RPMI7951 (cell line): ENCODE results near the gene MPRIP. TPM values are rescaled to one million over a fixed set of nuclear protein-coding genes. Genes with fewer than 3 reads are reported as not detected.
A peak's percentile ranks its signal among the peaks of the same experiment; 100 is the strongest.
"Not testable (repeated sequence)": the region's sequence is repeated elsewhere in the genome, so short reads cannot be mapped to it uniquely, and the experiment has no call there.

Experiments
- DNase-seq: peaks from one replicate; pipeline ENCODE4 v3.0.0-alpha.2; 2012; ENCODE audit warnings: low read depth
- total RNA-seq: library from RNA; depleted of rRNA; stranded (reverse); fragments of >200 nt; shearing (Covaris generic); gene quantifications from 2 replicates; pipeline ENCODE4 v1.2.3, GENCODE V29; 2014

Gene MPRIP
- total RNA-seq, 1 experiment from 2014 or later, result 86.3 TPM

DNA sequence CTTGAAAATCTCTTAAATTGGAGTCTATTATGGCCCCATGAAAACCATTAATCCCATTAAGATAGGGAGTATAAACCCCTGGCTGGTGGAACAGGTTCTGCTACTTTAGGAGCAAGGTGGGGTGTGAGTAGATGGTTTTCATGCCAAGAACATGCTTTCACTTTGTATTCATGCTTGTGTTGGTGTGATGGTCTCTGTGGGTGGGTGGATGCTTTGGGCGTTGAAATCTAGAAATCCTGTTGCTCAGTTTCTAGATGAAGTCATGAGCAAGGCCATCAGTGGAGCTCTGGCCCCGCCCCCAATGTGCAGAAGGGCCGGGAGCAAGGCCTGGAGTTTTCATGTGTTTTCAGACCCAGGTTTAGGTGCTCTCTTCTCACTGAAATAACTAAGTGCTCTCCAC, 143.8 kb downstream of the MPRIP start:
- no peak for DNase-seq

DNA sequence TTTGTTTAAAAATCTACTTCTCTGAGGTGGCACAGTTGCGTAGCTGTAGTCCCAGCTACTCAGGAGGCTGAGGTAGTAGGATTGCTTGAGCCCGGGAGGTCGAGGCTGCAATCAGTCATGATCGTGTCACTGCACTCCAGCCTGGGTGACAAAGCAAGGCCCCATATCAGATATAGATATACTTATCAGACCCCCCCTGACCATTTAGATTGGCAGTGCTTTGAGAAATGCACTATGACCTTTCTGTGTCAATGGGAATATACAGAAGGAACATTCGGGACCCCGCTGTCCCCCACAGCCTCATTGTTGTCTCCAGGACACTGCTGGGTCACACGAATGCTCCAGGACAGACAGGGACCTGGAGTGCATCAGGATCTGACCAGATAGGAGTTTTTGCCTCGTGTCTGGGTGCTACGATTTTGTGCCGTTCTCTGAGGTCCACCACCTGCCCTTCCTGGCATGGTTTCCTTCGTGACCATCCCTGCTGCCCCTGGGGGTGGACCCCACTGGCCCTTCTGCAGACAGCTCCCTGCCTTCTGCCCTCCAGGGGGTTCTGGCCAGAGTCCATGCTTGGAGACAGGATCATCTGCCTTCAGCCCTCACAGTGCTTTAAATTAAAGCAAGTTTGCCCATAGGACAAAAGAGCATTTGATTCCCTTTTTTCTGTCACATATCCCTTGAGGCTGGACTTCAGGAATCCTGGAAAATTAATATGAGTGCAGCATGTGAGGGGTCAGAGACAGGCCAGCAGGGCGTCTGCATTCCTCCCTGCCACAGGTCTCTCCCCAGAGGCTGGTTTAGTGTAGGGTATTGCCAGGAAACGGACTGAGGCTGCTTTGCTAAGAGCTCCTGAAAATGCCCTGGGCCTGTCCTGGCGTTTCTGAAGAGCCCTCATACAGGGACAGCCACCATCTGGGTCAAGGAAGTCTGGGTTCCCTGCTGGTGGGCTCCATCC, 144.6 kb downstream of the MPRIP start:
- peak; percentile 27 for DNase-seq

DNA sequence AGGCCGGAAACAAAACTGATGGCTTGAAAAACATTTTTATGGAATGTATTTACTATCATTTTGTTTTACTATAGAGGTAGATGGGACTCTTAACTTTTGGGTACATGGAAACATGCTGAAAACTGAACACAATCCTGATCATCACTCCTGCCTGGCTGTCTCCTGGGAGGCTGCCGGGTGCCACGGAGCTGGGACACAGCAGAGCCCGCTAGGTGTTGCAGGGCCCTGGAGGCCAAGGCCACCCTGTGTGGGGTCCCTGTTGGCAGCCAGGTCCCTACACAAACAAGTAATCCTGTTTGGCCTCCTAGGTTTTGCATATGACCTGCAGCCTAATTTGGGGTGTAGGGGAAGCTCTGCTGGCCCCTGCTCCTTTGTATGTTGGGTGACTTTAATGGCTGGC, 146.3 kb downstream of the MPRIP start:
- DNase-seq, result no peak

DNA sequence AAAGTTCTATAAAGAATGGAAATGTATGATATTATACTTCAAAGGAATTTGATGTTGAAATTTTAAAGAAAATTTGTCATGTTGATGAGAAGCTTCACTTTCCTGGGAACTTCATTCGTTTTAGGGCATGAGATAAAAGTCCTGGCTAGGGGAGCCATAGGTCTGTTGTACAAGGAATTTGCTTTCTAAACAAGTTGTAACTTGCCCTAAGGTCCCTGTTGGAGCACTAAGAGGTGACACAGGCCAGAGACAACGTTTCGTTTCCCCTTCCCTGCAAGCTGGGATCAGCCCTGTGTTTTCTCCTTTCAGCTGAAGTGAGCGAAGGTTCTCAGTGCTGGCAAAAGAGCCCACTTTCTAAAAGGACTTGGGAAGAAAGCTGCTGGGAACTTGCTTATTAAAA, 147.3 kb downstream of the MPRIP start:
- no peak for DNase-seq

DNA sequence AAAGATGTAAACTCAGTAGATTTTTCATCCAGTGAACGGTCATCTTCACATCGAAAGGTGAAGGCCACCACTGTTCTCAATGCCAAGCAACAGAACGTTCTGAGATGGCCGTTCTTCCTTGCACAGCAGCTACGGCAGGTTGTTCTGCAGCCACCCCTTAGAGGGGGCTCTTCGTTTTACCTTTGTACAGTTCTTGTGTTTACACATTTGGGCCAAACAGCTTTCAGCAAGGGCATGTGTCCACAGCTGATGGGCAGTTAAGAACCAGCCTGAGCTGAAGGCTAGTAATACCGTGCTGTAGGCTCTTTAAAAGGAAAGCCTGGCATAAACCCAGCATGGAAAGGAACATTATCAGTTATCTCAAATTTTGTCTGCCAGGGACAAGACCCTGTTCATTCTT, 147.9 kb downstream of the MPRIP start:
- no peak for DNase-seq

DNA sequence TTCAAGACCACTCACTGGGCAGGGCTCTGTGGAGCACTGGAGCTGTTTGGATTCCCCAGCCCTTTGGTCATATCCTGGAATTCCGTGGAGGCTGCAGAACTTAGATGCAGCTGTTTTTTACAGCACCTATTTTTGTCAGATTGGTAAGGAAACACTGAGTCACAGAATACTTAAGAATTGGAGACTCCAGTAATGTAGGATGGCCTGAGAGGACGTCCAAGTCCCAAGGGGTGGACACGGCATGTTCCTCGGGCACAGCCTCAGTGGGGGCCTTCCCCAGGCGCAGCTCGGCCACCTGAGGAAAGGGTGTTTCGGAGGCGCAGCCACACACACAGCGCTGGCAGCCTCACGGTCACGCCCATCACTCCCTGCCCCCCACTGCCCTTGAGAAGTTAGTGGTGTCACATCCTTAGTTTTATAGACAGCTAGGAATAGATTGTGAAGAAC, 149.1 kb downstream of the MPRIP start:
- peak; percentile 79 for DNase-seq

DNA sequence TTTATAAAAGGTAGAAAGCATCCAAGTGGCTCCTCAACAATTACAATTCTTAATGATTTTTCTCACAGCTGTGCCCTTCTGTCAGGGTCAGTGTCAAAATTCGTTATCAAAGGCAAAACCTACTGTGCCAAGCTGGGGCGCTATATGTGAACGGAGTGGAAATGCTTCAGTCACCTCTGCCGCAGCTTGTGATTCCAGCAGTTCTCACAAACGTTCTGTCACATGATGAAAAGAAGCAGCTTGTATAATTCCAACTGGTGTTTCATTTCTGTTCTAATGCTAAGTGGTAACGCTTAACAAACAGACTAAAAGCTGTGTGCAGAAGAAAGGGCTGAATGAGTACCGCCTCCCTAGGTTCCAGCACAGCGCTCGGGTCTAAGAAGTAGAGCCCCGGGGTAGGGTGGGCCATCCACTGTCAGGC, 149.7 kb downstream of the MPRIP start:
- no peak for DNase-seq

DNA sequence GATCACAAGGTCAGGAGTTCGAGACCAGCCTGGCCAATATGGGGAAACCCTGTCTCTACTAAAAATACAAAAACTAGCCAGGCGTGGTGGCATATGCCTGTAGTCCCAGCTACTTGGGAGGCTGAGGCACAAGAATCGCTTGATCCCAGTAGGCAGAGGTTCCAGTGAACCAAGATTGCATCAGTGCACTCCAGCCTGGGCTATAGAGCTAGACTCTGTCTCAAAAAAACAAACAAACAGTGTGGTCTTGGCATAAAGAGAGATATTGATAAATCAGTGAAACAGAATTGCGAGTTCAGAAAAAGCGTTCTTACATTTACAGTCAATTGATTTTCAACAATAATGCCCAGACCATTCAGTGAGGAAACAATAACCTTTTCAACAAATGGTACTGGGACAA, 153.2 kb downstream of the MPRIP start:
- DNase-seq, result not testable (repeated sequence)

DNA sequence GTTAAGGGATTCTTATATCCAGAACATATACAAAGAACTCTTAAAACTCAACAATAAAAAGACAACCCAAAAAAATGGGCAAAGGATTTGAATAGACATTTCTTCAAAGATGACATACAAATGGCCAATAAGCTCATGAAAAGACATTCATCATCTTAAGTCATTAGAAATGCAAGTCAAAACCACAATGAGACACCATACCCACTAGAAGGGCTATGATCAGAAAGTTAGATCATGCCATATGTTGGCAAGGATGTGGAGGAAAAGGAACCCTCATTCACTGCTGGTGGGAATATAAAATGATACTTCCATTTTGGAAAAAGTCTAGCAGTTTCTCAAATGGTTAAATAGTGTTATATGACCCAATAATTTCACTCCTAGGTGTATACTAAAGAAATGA, 154.5 kb downstream of the MPRIP start:
- DNase-seq, result peak; percentile 19

DNA sequence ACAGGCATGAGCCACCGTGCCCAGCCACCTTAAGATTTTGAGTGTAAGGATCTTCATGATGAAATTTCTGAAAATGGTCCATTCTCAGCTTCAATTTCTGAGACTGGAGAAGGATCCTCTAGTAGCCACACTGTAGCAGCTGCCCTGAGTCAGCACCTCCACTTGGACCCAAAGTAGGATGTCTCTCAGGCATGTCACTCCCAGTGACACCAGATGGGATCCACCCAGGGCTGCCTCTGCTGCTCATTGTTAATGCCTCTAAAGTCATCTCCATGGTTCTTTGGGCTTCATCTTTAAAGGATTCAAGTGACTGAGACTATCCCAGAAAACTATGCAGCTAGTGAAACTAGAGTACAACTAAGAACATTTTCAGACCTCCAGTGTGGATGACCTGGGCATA, 156.0 kb downstream of the MPRIP start:
- DNase-seq, result no peak

DNA sequence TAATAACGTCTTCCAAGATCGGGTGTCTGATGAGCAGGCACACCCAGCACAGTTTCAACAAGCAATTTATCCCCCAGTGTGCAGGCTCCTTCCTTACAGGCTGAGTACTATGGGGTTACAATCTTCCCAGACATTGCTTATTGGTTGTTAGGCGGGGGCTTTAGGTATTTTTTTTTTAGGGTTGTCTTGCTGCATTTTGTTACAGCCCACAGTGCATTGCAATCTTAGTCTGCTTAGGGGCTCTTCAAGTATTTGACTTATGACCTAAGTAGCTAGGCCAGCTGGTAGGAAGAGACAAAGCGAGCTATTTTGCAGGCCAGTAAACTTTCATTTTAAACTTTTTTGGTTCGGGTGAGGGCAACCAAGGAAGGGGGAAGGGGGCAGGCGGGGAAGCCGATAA, 158.1 kb downstream of the MPRIP start:
- DNase-seq, result no peak

DNA sequence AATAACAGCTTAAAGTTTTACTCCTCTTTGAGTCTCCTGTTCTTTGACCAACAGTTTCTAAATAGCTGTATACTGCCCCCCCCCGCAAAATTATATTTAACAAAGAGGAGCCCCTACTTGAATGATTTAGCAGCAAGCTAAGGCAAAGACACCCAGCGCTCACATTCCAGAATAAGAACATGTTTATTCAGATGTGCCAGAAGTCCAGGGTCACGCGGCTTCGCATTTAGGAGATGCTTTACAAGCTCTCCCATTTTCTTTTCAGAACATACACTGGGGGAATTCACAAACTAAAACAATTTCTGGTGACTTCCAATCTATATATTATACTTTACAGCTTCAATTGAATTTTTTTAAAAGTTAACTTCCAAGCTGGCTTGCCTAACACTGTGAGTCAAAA, 158.6 kb downstream of the MPRIP start:
- no peak for DNase-seq

DNA sequence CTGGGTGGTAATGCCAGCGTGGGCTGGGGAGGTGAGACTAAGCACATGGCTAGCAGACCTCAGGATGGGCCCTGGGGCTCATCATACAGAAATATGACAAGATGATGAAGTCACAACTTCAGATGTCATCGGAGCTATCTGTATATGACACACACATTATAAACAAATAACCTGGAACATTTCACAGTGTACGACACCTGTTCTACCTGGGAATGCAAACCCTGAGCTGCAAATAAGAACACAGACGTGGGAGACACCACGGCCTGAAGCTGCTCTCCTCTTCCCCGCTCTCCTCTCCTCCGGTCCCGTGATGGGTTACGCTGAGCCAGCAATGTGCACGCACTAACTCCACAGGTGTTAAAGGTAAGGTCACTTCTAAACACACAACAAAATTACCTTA, 159.0 kb downstream of the MPRIP start:
- DNase-seq, result no peak

DNA sequence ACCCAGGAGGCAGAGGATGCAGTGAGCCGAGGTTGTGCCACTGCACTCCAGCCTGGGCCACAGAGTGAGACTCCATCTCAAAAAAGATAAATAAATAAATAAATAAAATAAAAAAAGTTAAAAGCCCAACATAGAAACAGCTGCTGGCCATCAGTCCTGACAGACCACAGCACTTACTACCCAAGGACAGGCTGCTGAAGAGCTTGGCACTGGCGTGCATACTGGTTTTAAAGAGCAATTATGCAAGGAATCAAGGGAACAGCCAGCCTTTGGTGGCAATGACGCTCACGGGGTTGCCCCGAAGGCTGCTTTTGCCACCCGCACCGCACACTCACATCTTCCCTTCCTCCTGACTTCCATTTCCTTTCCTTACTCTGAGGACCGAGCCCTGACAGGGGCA, 159.7 kb downstream of the MPRIP start:
- no peak for DNase-seq

DNA sequence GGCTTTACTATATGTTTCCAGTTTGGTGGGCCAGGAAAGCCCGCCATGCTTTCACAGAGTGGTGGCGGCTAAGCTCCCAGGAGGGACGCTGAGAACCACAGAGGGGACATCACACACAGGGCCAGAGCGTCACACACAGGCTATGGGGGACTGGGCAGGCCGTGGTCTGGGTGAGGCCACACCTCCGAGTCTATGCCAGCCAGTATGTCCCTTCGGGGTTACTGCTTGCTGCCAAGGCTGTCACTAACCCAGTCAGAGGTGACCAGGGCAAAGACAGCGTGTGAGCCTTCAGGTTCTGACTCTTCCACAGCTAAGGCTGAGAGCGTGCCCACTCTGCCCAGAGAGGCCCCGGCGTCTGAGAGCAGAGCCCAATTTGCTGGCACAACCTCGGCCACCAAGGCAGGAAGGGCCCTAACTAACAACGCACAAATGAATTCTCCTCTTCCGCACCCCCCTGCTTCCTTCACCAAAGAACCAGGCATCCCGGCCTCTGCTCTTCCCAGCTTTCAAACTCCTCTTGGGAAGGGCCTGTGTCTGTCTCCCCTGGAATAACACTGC, 161.0 kb downstream of the MPRIP start:
- DNase-seq, result no peak

DNA sequence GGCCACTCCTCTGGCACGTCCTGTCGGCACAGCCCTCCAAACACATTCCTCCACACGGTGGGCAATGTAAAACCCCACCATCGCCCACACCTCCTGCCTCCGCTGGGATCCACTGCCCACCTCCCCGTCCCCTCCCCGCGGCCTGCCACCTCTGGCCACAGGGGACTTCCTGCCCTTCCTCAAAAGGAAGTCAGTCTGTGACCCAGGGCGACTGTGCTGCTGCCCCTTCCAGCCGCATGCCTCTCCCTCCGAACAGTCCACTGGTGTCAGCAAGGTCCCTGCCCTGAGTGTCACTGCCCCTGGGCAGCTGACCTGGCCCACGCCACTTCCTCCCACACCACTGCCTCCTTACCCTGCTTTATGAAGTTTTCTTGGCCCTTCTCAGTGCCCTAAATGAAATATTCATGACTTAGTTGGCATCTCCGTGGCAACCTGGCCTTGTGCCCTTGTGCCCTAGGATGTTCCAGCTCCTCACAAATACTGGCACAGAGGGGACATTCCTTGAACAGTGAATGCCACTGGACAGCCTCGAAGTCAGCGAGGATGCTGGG, 161.9 kb downstream of the MPRIP start:
- no peak for DNase-seq

DNA sequence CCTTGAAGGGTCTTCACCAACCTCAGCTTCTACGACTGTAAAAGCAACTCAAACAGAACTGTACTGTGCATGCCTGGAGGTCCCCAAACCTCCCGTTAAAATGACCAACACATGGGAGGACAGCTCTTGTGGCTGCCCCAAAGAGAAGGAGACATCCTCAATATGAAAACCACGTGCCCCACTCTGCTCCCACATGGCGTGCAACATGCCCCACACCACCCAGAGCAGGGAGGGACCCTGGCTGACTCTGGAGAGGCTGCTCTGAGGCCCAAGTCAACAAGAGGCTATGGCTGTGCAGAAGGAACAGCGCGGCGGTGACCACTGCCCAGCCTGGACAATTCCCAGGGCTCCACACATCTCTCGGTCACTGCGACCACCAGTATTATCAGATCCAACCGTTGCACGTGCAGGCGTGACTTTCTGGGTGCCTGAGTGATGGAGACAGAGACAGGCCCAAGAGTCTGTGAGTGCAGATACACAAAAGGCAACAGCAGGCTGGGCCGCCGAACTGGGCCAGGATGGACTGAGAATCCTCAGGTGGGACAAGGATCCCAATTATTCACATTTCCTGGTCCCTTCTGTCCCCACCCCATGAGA, 162.5 kb downstream of the MPRIP start:
- no peak for DNase-seq

DNA sequence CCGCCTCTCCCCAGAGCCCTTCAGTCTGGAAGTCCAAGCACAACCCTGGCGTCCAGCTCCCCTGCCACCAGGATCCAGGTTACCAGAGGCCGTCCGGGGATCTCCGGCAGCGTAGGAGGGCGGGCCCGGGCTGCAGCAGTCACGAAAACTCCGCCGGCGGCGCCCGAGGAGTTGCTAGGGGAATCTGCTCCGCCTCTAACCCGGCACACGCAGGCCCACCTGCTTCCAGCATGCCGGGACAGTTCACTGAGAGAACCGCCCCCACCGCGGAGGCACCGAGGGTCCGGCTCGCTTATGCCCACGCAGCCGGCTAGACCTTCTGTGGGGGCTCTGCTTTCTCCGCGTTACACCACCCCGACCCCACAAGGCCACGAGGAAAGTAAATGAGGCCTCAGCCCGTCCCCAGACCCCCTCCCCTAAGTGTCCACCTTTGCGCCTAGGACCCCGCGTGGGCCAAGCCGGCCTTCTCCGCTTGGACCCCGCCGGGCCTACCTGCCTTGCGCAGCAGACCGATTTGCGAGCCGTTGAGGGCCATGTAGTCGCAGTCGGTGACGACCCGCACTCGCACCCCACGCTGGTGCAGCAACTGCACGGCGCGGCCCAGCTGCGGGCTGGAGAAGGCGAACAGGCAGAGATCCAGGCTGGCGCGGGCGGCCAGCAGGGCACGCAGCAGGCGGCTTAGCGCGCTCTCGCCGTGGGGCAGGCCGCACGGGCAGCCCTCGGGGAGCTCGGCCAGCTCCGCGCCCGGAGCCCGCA, 163.3 kb downstream of the MPRIP start:
- peak; percentile 37 for DNase-seq

DNA sequence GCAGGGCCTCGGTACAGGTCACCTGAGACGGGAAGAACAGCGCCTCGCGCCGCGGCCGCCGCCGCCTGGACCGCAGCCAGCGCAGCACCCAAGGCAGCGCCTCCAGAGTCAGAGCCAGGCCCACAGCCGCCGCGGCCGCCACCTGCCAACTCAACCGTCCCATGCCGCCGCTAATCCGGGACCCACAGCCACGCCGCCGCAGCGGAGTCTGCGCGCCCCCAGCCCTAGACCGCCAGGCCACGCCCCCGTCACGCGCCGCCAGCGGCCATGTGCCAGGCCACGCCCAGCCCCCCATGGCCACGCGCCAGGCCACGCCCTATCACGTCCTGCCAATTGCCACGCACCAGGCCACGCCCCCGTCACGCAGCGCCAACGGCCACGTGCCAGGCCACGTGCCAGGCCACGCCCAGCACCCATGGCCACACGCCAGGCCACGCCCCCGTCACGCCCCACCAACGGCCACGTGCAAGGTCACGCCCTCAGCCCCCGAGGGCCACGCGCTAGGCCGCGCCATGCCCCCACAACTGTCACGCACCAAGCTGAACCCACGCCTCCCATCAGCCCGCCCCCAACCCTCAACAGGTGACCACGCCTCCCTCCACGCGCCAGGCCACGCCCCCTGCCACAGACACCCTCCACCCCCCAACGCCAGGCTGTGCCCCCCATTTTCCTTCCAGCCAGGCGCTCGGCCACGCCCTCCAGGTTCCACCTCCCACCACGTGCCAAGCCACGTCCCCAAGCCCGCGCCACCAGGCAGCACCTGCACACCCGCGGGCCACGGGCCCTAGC, 164.1 kb downstream of the MPRIP start, which contains the start of gene PLD6:
PLD6 (minus strand) TSS at position 210 of the 789 bp plus-strand sequence; CDS start at position 163, 47 bp downstream.
- peak; percentile 55 for DNase-seq

DNA sequence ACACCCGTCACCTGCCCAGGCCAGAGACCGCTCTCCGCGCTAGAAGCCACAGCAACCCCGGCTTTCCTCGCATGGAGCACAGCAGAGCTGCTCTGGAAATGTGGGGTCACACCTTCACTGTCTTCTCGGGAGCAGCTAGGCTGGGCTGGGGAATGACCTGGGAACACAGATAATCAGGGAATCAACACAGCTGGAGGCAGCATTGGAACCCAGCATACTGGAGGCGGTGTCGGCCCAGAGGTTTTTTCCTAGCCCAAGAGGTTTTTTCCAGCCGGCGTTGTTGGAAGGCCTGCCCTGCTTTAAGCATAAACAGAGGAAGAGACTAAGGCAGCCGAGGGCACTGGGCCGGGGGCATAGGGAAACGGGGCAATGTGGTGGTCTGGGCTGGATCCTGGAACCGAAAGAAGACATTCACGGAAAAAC, 164.7 kb downstream of the MPRIP start:
- DNase-seq, result no peak

DNA sequence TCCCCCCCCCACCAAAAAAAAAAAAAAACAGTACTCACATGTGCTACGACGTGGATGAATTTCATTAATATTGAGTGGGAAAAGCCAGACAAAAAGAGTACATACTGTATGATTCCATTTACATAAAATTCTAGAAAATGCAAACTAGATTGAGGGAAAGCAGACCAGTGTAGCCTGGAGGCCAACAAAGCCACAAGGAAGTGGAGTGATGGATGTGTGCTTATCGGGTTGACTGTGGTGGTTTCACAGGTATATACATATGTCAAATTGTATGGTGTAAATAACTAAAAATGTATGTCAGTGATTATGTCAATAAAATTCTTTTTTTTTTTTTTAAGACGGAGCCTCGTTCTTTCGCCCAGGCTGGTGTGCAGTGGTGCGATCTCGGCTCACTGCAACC, 165.7 kb downstream of the MPRIP start:
- DNase-seq, result no peak
